Astrocyte of the spinal cord (primary cell): ENCODE results near the gene JAML.

Experiments used
- DNase-seq: peaks from one replicate; pipeline ENCODE4 v3.0.0; 2011; ENCODE audit warnings: low read depth, low spot score
- H3K4me3 ChIP-seq: 2 replicates; pipeline ENCODE4 v1.5.1; 2011; ENCODE audit warnings: low read depth, mild to moderate bottlenecking, low read length, moderate library complexity
- CTCF ChIP-seq: IDR thresholded peaks from 2 replicates; pipeline ENCODE4 v1.5.1; 2012; ENCODE audit warnings: low read depth, mild to moderate bottlenecking, low read length, inconsistent platforms
- in situ Hi-C: cut with HindIII; loops from 2 replicates; pipeline ENCODE4 v1.10.0; 2017; ENCODE audit warnings: low sequenced_read_pairs

The JAML gene

GRCh38 chr11:118147502-118147901, 77.3 kb downstream of the JAML start:
- in situ Hi-C loops = no loop called here
- no peak for DNase-seq
- no peak for TF ChIP-seq CTCF
- no peak overlapping the region for H3K4me3 ChIP-seq

- DNase-seq = no peak
- no peak for TF ChIP-seq CTCF
- in situ Hi-C loops = no loop called here
- H3K4me3 ChIP-seq = no peak overlapping the region
Measured at GRCh38 chr11:118146554-118146953, 78.3 kb downstream of the JAML start.

GRCh38 chr11:118145285-118146227, 79.3 kb downstream of the JAML start:
- H3K4me3 ChIP-seq = peak overlapping the region; percentile 48
- TF ChIP-seq CTCF = peak; percentile 85
- DNase-seq = peak; percentile 39
- in situ Hi-C loops = no loop called here

GRCh38 chr11:118144301-118145268, 80.2 kb downstream of the JAML start:
- no peak for DNase-seq
- no peak for TF ChIP-seq CTCF
- in situ Hi-C loops = no loop called here
- no peak overlapping the region for H3K4me3 ChIP-seq
